Activated naive CD4-positive, alpha-beta T cell treated with anti-CD3 and anti-CD28 coated beads, Interleukin-2, amount 50 U/mL, for 72 hours (primary cell): ENCODE measurements around the gene PRICKLE2. TPM values are rescaled to one million over a fixed set of nuclear protein-coding genes. Genes with fewer than 3 reads are reported as not detected.

Experiments used
- ATAC-seq, 2 donors: fragments of 150-1000 bp; cut with Tn5 transposase; 2 replicates each; pipeline ENCODE4 v1.10.0; 2021; ENCODE audit warnings: mild to moderate bottlenecking in 2 of 2, moderate library complexity in 2 of 2
- DNase-seq, 2 donors: peaks; one replicate each; pipeline ENCODE4 v3.0.0; 2021 to 2022; ENCODE audit warnings: low spot score in 2 of 2
- H3K27ac Mint-ChIP-seq, 2 donors: one replicate each; pipeline ENCODE4 v1.8.0; 2022; ENCODE audit warnings: mild to moderate bottlenecking in 2 of 2, mixed read lengths in 2 of 2
- H3K36me3 Mint-ChIP-seq, 2 donors: one replicate each; pipeline ENCODE4 v1.8.0; 2022; ENCODE audit warnings: mixed read lengths in 2 of 2
- H3K9me3 Mint-ChIP-seq, 2 donors: one replicate each; pipeline ENCODE4 v1.8.0; 2022; ENCODE audit warnings: mixed read lengths in 2 of 2
- total RNA-seq, 2 donors: library from RNA; stranded (reverse); gene quantifications; one replicate each; pipeline ENCODE4 v1.2.3, GENCODE V29; 2022

The PRICKLE2 gene
- total RNA-seq, 2 donors from 2014 or later: not detected

DNA sequence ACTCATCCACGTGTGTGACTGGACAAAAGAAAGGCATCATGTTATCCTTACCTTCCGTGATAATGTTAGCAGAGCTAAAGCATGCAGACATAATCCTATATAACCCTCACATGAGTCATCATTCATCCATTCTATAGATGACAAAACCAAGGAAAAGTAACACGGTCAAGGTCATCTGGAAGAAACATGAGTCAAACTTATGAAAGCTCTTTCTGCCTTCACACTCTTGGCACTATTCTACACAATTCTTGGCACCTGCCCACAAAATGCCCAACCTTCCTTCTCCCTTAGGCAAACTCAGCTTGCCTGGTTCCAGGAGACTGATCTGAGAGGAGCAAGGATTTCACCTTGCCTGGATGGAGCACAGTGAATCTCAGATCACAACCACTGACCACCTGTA, 66.9 kb downstream of the PRICKLE2 start:
- Mint-ChIP-seq H3K36me3 (no peaks in the 10 kb centered on the region), H3K27ac (no peak overlapping the region), H3K9me3 (peaks cover 0 to 4% of the 10 kb centered on the region in 2 donors)
- ATAC-seq: no peak
- no peak for DNase-seq

- no peak for DNase-seq
- no peak for ATAC-seq
- Mint-ChIP-seq H3K27ac (no peak overlapping the region), H3K36me3 (no peaks in the 10 kb centered on the region), H3K9me3 (peaks cover 0 to 4% of the 10 kb centered on the region in 2 donors)
Observed at GRCh38 chr3:64157150-64158035, 67.9 kb downstream of the PRICKLE2 start.

GRCh38 chr3:64155328-64155727, 69.9 kb downstream of the PRICKLE2 start:
- H3K9me3 Mint-ChIP-seq: peaks cover 0 to 4% of the 10 kb centered on the region in 2 donors
- H3K27ac Mint-ChIP-seq: no peak overlapping the region

DNA sequence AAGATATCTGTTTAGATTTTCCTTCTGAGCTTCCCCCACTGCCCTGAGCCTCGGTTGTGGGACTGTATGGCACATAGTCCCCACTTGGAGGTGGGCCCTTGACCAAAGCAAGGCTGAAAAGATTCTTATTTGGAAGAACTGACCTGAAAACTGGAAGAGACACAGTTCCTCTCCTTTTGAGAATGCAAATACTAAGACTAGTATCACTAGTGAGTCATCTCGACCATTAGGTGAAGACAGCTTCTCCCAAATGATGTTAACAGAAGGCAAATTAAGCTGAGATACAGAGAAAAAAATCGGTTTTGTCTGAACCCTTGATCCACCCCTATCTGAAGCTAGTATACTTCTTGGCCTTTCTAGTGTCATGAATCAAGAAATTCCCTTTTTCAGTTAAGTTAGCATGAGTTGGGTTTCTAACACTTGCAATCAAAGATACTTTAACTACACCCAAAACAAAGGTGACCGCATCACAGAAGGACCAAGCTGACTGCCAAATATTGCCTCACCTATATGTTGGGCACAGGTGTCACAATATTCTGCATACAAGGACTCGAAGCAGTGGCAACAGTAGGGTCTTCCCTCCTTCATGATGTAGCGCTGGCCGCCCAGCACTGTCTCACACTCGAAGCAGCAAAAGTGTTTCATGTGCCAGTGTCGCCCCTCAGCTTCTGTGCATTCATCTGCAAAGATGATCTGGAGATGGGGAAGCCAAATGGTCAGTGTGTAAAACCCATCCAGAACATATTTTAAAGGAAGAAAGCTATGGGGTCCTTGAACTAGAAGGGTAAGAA, 72.4 kb downstream of the PRICKLE2 start:
- Mint-ChIP-seq H3K27ac (no peak overlapping the region), H3K9me3 (no peaks in the 10 kb centered on the region), H3K36me3 (no peaks in the 10 kb centered on the region)
- ATAC-seq (no peak), DNase-seq (no peak)

More at GRCh38 chr3:64155328-64155727, 69.9 kb downstream of the PRICKLE2 start:
- no peak for DNase-seq
- ATAC-seq: no peak
- H3K36me3 Mint-ChIP-seq: no peaks in the 10 kb centered on the region

GRCh38 chr3:64152086-64152485, 73.2 kb downstream of the PRICKLE2 start:
- Mint-ChIP-seq H3K9me3 (no peaks in the 10 kb centered on the region), H3K27ac (no peak overlapping the region), H3K36me3 (no peaks in the 10 kb centered on the region)
- DNase-seq (no peak), ATAC-seq (no peak)

- no peaks in the 10 kb centered on the region for H3K9me3 Mint-ChIP-seq
- no peak overlapping the region for H3K27ac Mint-ChIP-seq
- DNase-seq (no peak), ATAC-seq (no peak)
- no peaks in the 10 kb centered on the region for H3K36me3 Mint-ChIP-seq
Observed at GRCh38 chr3:64151342-64151871, 73.9 kb downstream of the PRICKLE2 start.

GRCh38 chr3:64150623-64151207, 74.6 kb downstream of the PRICKLE2 start:
- no peak overlapping the region for H3K27ac Mint-ChIP-seq
- no peaks in the 10 kb centered on the region for H3K9me3 Mint-ChIP-seq
- DNase-seq (no peak), ATAC-seq (no peak)
- no peaks in the 10 kb centered on the region for H3K36me3 Mint-ChIP-seq

DNA sequence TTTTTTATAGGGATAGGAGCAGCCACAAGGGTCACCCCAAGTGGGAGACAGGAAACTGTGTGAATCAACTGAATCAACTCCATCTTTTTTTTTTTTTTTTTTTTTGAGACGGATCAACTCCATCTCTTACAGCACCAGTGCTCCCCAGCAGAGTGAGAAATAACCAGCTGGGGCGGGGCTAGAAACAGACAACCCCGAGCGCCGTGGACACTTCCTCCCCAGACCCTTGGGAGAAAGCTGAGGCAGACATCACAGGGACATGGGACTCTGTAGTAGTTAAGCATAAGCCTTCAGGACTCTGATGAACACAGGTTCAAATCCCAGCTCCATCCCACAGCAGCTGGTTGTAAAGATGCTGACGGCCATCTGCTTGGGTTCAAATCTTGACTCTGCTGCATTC, 75.4 kb downstream of the PRICKLE2 start:
- no peak for DNase-seq
- no peaks in the 10 kb centered on the region for H3K9me3 Mint-ChIP-seq
- no peaks in the 10 kb centered on the region for H3K36me3 Mint-ChIP-seq
- ATAC-seq: no peak
- H3K27ac Mint-ChIP-seq: no peak overlapping the region

- Mint-ChIP-seq H3K36me3 (no peaks in the 10 kb centered on the region), H3K27ac (no peak overlapping the region), H3K9me3 (no peaks in the 10 kb centered on the region)
- no peak for ATAC-seq
- no peak for DNase-seq
Observed at GRCh38 chr3:64148955-64149653, 76.2 kb downstream of the PRICKLE2 start.

DNA sequence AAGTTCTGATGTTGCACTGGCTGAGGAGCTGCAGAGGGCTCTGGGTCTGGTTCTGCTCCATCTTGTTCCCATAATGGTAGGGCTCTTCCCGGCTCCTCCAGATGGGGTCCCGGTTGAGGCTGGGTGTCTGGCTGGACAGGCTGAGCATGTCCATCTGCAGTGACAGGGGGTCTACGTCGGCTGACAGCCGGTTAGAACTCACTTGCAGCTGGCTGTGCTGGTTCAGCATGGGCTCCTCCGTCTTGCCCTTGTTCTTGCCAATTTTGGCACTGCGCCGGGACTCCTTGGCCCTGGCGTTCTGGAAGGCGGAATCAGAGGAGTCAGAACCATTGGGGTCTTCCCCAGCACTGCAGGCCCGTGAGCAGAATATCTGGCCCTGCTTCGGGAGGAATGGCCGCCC, 78.1 kb downstream of the PRICKLE2 start:
- ATAC-seq (no peak), DNase-seq (no peak)
- Mint-ChIP-seq H3K9me3 (no peaks in the 10 kb centered on the region), H3K27ac (no peak overlapping the region), H3K36me3 (no peaks in the 10 kb centered on the region)

GRCh38 chr3:64145438-64145837, 79.8 kb downstream of the PRICKLE2 start:
- H3K27ac Mint-ChIP-seq: no peak overlapping the region
- H3K36me3 Mint-ChIP-seq: no peaks in the 10 kb centered on the region
- no peak for ATAC-seq
- DNase-seq: no peak
- H3K9me3 Mint-ChIP-seq: no peaks in the 10 kb centered on the region

GRCh38 chr3:64144241-64144900, 80.9 kb downstream of the PRICKLE2 start:
- DNase-seq: no peak
- Mint-ChIP-seq H3K9me3 (no peaks in the 10 kb centered on the region), H3K27ac (no peak overlapping the region), H3K36me3 (no peaks in the 10 kb centered on the region)
- ATAC-seq: no peak

DNA sequence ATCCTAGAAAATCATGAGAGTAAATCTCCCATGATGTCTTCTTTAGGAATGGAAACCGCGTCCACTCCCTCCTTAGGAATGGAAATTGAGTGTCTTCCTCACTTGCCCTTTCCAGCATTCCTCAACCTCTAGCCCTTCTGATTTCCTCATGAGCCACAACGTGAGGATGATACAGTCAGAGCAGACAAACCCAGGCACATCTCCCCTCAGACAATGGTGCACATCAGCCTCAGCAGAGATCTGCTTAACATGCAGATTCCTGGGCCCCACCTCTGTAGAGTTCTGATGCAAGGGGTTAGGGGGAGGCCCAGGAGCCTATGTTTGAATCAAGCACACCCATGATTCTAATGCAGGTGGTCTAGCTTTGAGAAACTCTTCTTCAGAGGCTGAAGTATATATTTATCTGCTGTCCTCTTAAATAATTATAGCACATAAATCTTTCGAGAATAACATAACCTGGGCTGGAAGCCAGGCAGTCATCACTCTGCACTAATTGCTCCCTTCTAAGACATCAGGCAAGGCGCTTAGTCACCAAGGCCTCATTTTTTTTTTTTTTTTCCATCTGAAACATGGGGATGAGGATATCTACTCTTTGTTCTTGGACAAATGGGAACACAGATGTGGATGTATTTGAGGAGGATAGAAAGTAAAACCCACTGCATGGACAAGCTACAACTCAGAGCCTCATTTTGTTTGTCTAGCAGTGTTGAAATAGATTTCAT, 81.7 kb downstream of the PRICKLE2 start:
- DNase-seq (no peak), ATAC-seq (no peak)
- no peaks in the 10 kb centered on the region for H3K9me3 Mint-ChIP-seq
- no peak overlapping the region for H3K27ac Mint-ChIP-seq
- H3K36me3 Mint-ChIP-seq: no peaks in the 10 kb centered on the region

GRCh38 chr3:64141476-64141875, 83.8 kb downstream of the PRICKLE2 start:
- Mint-ChIP-seq H3K9me3 (no peaks in the 10 kb centered on the region), H3K27ac (no peak overlapping the region), H3K36me3 (no peaks in the 10 kb centered on the region)
- DNase-seq (no peak), ATAC-seq (no peak)

DNA sequence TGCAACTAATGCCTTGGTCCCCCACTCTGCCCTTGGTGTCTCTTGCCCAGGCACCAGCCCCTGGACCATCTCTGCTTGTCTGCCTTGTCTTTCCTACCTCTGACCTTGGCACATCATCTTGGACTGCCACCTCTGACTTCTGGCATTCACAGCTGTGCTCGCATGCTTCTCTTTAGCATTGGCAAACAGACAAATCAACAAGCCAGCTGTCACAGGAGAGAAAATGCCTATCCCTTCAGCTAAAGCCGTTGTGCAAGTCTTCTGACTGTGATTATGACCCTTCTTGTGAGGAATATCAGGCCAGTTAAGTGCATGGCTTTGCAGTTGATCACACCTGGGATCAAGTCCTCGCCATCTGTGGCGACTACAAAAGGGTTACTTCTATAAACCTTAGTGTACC, 84.6 kb downstream of the PRICKLE2 start:
- DNase-seq (no peak), ATAC-seq (no peak)
- H3K36me3 Mint-ChIP-seq: no peaks in the 10 kb centered on the region

More for the DNA sequence above, 84.6 kb downstream of the PRICKLE2 start:
- Mint-ChIP-seq H3K9me3 (no peaks in the 10 kb centered on the region), H3K27ac (no peak overlapping the region)
